Activated CD4-positive, alpha-beta T cell treated with anti-CD3 and anti-CD28 coated beads, Interleukin-2, amount 50 U/mL, for 48 hours (primary cell): ENCODE data around the gene INKA1.
"Not testable (repeated sequence)": the region's sequence is repeated elsewhere in the genome, so short reads cannot be mapped to it uniquely, and the experiment has no call there.

Experiments used
- DNase-seq, 2 experiments: peaks; one replicate each; pipeline ENCODE4 v3.0.0-alpha.2; 2020

INKA1 gene

GRCh38 chr3:49813497-49814174 is 10.6 kb downstream of the INKA1 start, which contains the start of gene UBA7:
Gene UBA7, minus strand, starts transcription at chr3:49813953. Its CDS starts 166 bp downstream, at chr3:49813787.
- peak; percentile 37 to 52 for DNase-seq

GRCh38 chr3:49823131-49823530 is 20.1 kb downstream of the INKA1 start:
- DNase-seq, result not testable (repeated sequence)

- no peak for DNase-seq
Observed at GRCh38 chr3:49826016-49826415, 23.0 kb downstream of the INKA1 start.

GRCh38 chr3:49831341-49831740 is 28.3 kb downstream of the INKA1 start:
- DNase-seq, result no peak

GRCh38 chr3:49839193-49839809 is 36.2 kb downstream of the INKA1 start:
- DNase-seq, result peak; percentile 83 to 84

- DNase-seq, result no peak
Observed at GRCh38 chr3:49840388-49840787, 37.3 kb downstream of the INKA1 start.

- peak in 1 of 2 experiments; percentile 9 for DNase-seq
Observed at GRCh38 chr3:49841126-49841696, 38.1 kb downstream of the INKA1 start.

GRCh38 chr3:49841806-49842205 is 38.7 kb downstream of the INKA1 start:
- DNase-seq, result no peak

GRCh38 chr3:49842843-49843517 is 39.9 kb downstream of the INKA1 start:
- no peak for DNase-seq

GRCh38 chr3:49844464-49845183 is 41.6 kb downstream of the INKA1 start:
- DNase-seq, result no peak

- DNase-seq, result no peak
Observed at GRCh38 chr3:49845694-49846093, 42.6 kb downstream of the INKA1 start.
